ENCODE results near the gene FRA10AC1. TPM values are rescaled to one million over a fixed set of nuclear protein-coding genes. Genes with fewer than 3 reads are reported as not detected.
"Not testable (repeated sequence)": the region's sequence is repeated elsewhere in the genome, so short reads cannot be mapped to it uniquely, and the experiment has no call there.

FRA10AC1 gene
- polyA plus RNA-seq, 6 donors from 2014 or later = 4.6 to 7.8 (median 6.3) TPM

DNA sequence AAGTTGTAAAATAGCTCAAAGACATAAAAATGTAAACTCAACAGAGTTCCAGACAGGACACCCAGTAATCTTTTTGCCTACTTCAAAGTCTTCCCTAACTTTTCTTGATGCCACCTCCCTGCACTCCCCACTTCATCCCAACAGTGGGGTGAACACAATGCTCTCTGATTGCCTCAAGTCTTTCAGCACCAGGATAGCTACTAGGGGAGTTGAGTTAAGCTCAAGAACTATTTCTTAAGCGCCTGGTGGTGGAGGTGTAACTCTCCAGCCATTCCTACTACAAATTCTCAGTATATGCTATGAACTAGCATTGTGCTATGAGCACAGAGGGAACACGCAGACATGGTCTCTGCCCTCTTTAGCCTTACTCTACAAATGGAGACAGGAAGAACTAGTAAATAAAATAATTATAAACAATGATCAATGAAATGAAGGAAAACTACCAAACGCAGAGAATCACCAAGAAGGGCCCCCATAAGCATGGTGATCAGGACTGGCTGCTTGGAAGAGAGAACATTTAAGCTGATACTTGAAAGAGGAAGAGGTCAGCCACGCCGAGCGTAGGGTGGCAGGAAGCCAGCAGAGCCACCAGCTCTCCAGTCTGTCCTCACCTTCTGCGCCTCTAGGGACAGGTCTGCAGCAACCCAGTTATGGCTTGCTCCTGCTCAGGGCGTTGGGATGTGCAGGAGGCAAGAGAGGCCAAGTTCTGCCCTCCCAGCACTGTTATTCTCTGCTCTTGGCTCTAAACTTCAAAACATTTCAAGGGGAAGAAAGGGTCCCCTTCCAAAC, 16.7 kb upstream of the FRA10AC1 start:
- ATAC-seq (ENCODE audit: low read depth in 2 of 2) (no peak), DNase-seq (no peak)
- Mint-ChIP-seq H3K4me3 (no peak overlapping the region), H3K27ac (peak overlapping the region in 1 of 6 donors; percentile 27), H3K36me3 (no peaks in the 10 kb centered on the region), H3K27me3 (peaks cover 37 to 44% (median 38%) of the 10 kb centered on the region in 3 donors), H3K9me3 (peaks cover 0 to 2% (median 0%) of the 10 kb centered on the region in 7 donors), H3K4me1 (peaks cover 0 to 4% (median 2%) of the 10 kb centered on the region in 3 donors)

DNA sequence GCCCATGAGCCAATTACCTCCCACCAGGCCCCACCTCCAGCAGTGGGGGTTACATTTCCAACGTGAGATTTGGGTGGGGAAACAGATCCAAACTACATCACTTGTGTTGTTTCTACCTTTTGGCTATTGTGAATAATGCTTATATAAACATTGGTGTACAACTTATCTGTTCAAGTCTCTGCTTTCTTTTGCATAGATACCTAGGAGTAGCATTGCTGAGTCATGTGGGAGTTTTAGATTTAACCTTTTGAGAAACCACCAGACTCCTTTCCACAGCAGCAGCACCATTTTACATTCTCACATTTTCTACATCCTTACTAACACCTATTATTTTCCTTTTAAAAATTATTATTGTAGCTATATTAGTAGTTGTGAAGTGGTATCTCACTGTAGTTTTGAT, 14.4 kb upstream of the FRA10AC1 start:
- Mint-ChIP-seq H3K36me3 (no peaks in the 10 kb centered on the region), H3K4me3 (no peak overlapping the region), H3K9me3 (peaks cover 0 to 2% (median 0%) of the 10 kb centered on the region in 7 donors), H3K27ac (no peak overlapping the region), H3K27me3 (peaks cover 38 to 52% (median 43%) of the 10 kb centered on the region in 3 donors), H3K4me1 (peaks cover 0 to 4% (median 2%) of the 10 kb centered on the region in 3 donors)
- DNase-seq (no peak), ATAC-seq (ENCODE audit: low read depth in 2 of 2) (no peak)

- Mint-ChIP-seq H3K27ac (peak overlapping the region in 1 of 6 donors; percentile 3), H3K27me3 (peaks cover 33 to 48% (median 44%) of the 10 kb centered on the region in 3 donors)
- peak; percentile 33 to 58 for ATAC-seq (ENCODE audit: low read depth in 2 of 2)
Measured at GRCh38 chr10:93715345-93715744, 13.0 kb upstream of the FRA10AC1 start.

GRCh38 chr10:93712593-93712992, 10.2 kb upstream of the FRA10AC1 start:
- Mint-ChIP-seq H3K4me3 (no peak overlapping the region), H3K27me3 (peaks cover 23 to 49% (median 30%) of the 10 kb centered on the region in 3 donors), H3K9me3 (peaks cover 0 to 2% (median 0%) of the 10 kb centered on the region in 7 donors), H3K4me1 (no peaks in the 10 kb centered on the region), H3K36me3 (no peaks in the 10 kb centered on the region), H3K27ac (no peak overlapping the region)
- ATAC-seq (ENCODE audit: low read depth in 2 of 2) (no peak), DNase-seq (no peak)

More at GRCh38 chr10:93715345-93715744, 13.0 kb upstream of the FRA10AC1 start:
- peaks cover 0 to 4% (median 2%) of the 10 kb centered on the region in 3 donors for H3K4me1 Mint-ChIP-seq
- no peak overlapping the region for H3K4me3 Mint-ChIP-seq
- no peaks in the 10 kb centered on the region for H3K36me3 Mint-ChIP-seq
- DNase-seq = no peak
- H3K9me3 Mint-ChIP-seq = peaks cover 0 to 2% (median 0%) of the 10 kb centered on the region in 7 donors

- Mint-ChIP-seq H3K27ac (no peak overlapping the region), H3K9me3 (peaks cover 0 to 2% (median 0%) of the 10 kb centered on the region in 7 donors), H3K4me3 (no peak overlapping the region), H3K4me1 (no peaks in the 10 kb centered on the region), H3K36me3 (no peaks in the 10 kb centered on the region), H3K27me3 (peaks cover 27 to 49% (median 28%) of the 10 kb centered on the region in 3 donors)
- DNase-seq (no peak), ATAC-seq (ENCODE audit: low read depth in 2 of 2) (no peak)
Measured at GRCh38 chr10:93711891-93712290, 9.5 kb upstream of the FRA10AC1 start.

DNA sequence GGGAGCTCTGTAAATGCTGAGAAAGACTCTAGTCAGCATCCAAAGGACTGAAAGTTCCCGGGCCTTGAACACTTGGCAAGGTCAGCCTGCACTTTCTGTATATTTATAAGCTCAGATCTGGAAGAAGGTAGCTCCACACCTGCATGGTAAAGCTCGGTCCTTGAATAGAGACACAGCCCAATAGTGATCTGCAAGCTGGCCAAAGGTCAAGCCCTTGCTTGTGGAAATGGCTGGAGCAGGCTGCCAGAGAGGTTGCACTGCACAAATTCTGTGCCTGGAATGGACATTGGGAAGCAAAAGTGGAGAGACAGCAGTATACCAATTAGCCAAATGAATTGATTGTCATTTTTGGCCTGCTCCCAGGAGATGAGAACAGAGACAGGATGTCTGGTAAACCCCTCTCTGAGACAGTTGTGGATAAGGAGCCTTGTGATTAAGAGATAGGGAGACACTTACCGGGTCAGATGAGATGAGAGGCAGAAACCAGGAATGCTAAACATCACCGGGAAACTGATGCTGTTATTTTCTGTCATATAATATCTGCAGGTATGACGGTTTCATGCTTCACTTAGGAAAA, 8.0 kb upstream of the FRA10AC1 start:
- DNase-seq = no peak
- H3K9me3 Mint-ChIP-seq = peaks cover 0 to 2% (median 0%) of the 10 kb centered on the region in 7 donors

DNA sequence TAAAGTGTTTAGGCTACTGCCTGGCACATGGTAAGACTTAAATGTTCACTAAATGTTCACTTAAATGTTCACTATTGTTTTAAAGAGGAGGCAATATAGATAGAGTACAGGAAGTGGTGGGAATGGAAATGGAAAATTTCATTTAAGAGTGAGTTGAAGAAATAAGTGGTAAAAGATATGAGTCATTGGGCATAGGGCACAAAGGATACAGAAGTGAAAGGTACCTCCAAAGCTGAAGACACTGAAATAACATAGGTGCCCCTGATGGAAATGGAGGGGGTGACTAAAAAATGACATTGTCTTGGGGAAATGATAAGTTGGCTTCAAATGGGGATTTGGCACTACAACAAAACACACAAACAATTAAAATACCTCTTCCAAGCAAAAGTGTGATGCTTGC, 5.2 kb upstream of the FRA10AC1 start:
- H3K9me3 Mint-ChIP-seq = peaks cover 0 to 2% (median 0%) of the 10 kb centered on the region in 7 donors
- no peak overlapping the region for H3K4me3 Mint-ChIP-seq
- DNase-seq = no peak
- ATAC-seq (ENCODE audit: low read depth in 2 of 2) = no peak
- H3K27ac Mint-ChIP-seq = no peak overlapping the region
- peaks cover 5 to 6% (median 5%) of the 10 kb centered on the region in 3 donors for H3K4me1 Mint-ChIP-seq
- peaks cover 11 to 25% (median 16%) of the 10 kb centered on the region in 3 donors for H3K27me3 Mint-ChIP-seq
- H3K36me3 Mint-ChIP-seq = no peaks in the 10 kb centered on the region

More for the DNA sequence above, 8.0 kb upstream of the FRA10AC1 start:
- Mint-ChIP-seq H3K27ac (no peak overlapping the region), H3K4me3 (no peak overlapping the region), H3K4me1 (no peaks in the 10 kb centered on the region), H3K36me3 (no peaks in the 10 kb centered on the region), H3K27me3 (peaks cover 22 to 46% (median 27%) of the 10 kb centered on the region in 3 donors)
- no peak for ATAC-seq (ENCODE audit: low read depth in 2 of 2)

- Mint-ChIP-seq H3K4me1 (peaks cover 5 to 8% (median 5%) of the 10 kb centered on the region in 3 donors), H3K27me3 (peaks cover 0 to 11% (median 10%) of the 10 kb centered on the region in 3 donors), H3K9me3 (no peaks in the 10 kb centered on the region), H3K4me3 (peak overlapping the region in 1 of 8 donors; percentile 79), H3K36me3 (no peaks in the 10 kb centered on the region), H3K27ac (no peak overlapping the region)
- DNase-seq (no peak), ATAC-seq (ENCODE audit: low read depth in 2 of 2) (no peak)
Measured at GRCh38 chr10:93704451-93704850, 2.1 kb upstream of the FRA10AC1 start.

DNA sequence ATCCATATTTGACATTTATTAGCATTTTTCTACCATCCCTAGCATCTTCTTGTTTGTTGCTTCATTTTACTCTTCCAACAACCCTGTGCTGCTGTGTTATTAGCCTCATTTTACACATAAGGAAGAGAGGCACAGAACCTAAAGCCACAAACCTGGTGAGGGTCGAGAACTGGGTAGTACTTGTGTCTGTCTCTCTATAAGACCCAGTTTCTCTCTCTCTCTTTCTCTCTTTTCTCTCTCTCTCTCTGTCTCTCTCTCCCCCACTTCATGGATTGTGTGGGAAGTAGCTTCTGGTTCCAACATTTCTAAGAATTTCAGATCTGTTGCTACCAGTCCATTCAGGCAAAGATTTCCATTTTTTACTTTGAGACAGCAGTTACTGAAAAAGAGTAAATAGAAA, 1.4 kb upstream of the FRA10AC1 start:
- Mint-ChIP-seq H3K4me3 (peak overlapping the region in 4 of 8 donors; percentile 71 to 79 (median 74)), H3K27me3 (peaks cover 0 to 9% (median 6%) of the 10 kb centered on the region in 3 donors), H3K27ac (peak overlapping the region in 2 of 6 donors; percentile 82 to 83), H3K4me1 (peaks cover 5 to 10% (median 6%) of the 10 kb centered on the region in 3 donors), H3K9me3 (no peaks in the 10 kb centered on the region), H3K36me3 (no peaks in the 10 kb centered on the region)
- no peak for DNase-seq
- ATAC-seq (ENCODE audit: low read depth in 2 of 2) = no peak

GRCh38 chr10:93703066-93703465, 674 bp upstream of the FRA10AC1 start:
- Mint-ChIP-seq H3K4me3 (no peak overlapping the region), H3K36me3 (no peaks in the 10 kb centered on the region), H3K4me1 (peaks cover 5 to 10% (median 7%) of the 10 kb centered on the region in 3 donors), H3K9me3 (no peaks in the 10 kb centered on the region), H3K27me3 (peaks cover 0 to 9% (median 4%) of the 10 kb centered on the region in 3 donors), H3K27ac (no peak overlapping the region)
- no peak for ATAC-seq (ENCODE audit: low read depth in 2 of 2)
- peak; percentile 12 for DNase-seq

- H3K27me3 Mint-ChIP-seq = no peaks in the 10 kb centered on the region
- H3K4me3 Mint-ChIP-seq = no peak overlapping the region
- H3K9me3 Mint-ChIP-seq = no peaks in the 10 kb centered on the region
- ATAC-seq (ENCODE audit: low read depth in 2 of 2) = peak in 1 of 2 donors; percentile 18
- DNase-seq = no peak
- H3K27ac Mint-ChIP-seq = no peak overlapping the region
- peaks cover 0 to 6% of the 10 kb centered on the region in 2 donors for H3K36me3 Mint-ChIP-seq
- H3K4me1 Mint-ChIP-seq = peaks cover 5 to 10% (median 7%) of the 10 kb centered on the region in 3 donors
Measured at GRCh38 chr10:93701866-93702209, 554 bp downstream of the FRA10AC1 start.

DNA sequence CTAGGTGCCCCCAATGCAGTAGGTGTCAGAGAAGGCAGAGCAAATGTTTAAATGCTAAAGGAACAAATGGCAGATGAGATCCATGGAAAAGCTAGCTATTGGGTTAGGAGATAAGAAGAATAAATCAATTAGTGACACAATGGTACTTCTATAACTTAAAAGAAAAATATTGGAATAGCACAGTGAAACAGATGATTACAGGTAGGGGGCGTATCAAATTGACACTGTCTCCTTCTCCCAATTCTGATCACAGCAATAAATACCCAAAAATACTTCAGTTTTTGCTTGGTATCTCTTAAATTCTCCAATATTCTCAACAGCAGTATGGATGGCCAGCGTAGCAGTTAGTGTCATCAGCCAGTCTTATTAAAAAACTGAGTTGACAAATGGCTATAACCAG, 5.2 kb downstream of the FRA10AC1 start:
- H3K36me3 Mint-ChIP-seq = peaks cover 5 to 9% of the 10 kb centered on the region in 2 donors
- ATAC-seq (ENCODE audit: low read depth in 2 of 2) (no peak), DNase-seq (no peak)
- H3K9me3 Mint-ChIP-seq = no peaks in the 10 kb centered on the region
- peaks cover 0 to 3% (median 2%) of the 10 kb centered on the region in 3 donors for H3K4me1 Mint-ChIP-seq
- H3K27ac Mint-ChIP-seq = no peak overlapping the region
- no peaks in the 10 kb centered on the region for H3K27me3 Mint-ChIP-seq
- H3K4me3 Mint-ChIP-seq = no peak overlapping the region

DNA sequence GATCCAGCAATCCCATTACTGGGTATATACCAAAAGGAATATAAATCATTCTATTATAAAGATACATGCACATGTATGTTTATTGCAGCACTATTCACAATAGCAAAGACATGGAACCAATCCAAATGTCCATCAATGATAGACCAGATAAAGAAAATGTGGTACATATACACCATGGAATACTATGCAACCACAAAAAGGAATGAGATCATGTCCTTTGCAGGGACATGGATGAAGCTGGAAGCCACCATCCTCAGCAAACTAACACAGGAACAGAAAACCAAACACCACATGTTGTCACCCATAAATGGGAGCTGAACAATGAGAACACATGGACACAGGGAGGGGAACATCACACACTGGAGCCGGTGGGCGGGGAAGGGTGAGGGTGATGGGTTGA, 5.8 kb downstream of the FRA10AC1 start:
- H3K4me3 Mint-ChIP-seq = peak overlapping the region in 1 of 8 donors; percentile 17
- H3K9me3 Mint-ChIP-seq; DNase-seq; H3K27ac Mint-ChIP-seq; H3K36me3 Mint-ChIP-seq; H3K4me1 Mint-ChIP-seq; ATAC-seq (ENCODE audit: low read depth in 2 of 2); H3K27me3 Mint-ChIP-seq: not testable (repeated sequence)

GRCh38 chr10:93695740-93696139, 6.7 kb downstream of the FRA10AC1 start:
- peaks cover 0 to 3% (median 2%) of the 10 kb centered on the region in 3 donors for H3K4me1 Mint-ChIP-seq

More at GRCh38 chr10:93695740-93696139, 6.7 kb downstream of the FRA10AC1 start:
- Mint-ChIP-seq H3K36me3 (peaks cover 5 to 9% of the 10 kb centered on the region in 2 donors), H3K27ac (no peak overlapping the region), H3K9me3 (no peaks in the 10 kb centered on the region), H3K4me3 (no peak overlapping the region), H3K27me3 (no peaks in the 10 kb centered on the region)
- no peak for ATAC-seq (ENCODE audit: low read depth in 2 of 2)
- DNase-seq = no peak
